NCI-H460 (cell line): Measurements from ENCODE around the gene XYLB. TPM values are rescaled to one million over a fixed set of nuclear protein-coding genes. Genes with fewer than 3 reads are reported as not detected.
"Not testable (repeated sequence)": the region's sequence is repeated elsewhere in the genome, so short reads cannot be mapped to it uniquely, and the experiment has no call there.

ENCODE experiments used
- DNase-seq: peaks from one replicate; pipeline ENCODE4 v3.0.0-alpha.2; 2016; ENCODE audit warnings: low read depth; ENCODE audit errors: extremely low read depth
- total RNA-seq: library from RNA; depleted of rRNA; stranded (reverse); fragments of >200 nt; shearing (Covaris generic); gene quantifications from 2 replicates; pipeline ENCODE4 v1.2.3, GENCODE V29; 2014

XYLB gene
- total RNA-seq, 1 experiment from 2014 or later: 4.4 TPM

DNA sequence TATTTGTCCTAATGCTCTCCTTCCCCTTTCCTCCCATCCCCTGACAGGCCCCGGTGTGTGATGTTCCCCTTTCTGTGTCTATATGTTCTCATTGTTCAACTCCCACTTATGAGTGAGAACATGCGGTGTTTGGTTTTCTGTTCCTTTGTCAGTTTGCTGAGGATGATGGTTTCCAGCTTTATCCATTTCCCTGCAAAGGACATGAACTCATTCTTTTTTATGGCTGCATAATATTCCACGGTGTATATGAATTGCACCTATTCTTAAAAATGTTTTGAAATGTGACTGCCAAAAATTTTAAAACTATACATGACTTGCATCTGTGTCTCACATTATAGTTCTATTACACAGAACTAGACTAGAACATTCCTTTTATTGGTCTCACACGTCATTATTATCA is 25.9 kb upstream of the XYLB start:
- DNase-seq: not testable (repeated sequence)

DNA sequence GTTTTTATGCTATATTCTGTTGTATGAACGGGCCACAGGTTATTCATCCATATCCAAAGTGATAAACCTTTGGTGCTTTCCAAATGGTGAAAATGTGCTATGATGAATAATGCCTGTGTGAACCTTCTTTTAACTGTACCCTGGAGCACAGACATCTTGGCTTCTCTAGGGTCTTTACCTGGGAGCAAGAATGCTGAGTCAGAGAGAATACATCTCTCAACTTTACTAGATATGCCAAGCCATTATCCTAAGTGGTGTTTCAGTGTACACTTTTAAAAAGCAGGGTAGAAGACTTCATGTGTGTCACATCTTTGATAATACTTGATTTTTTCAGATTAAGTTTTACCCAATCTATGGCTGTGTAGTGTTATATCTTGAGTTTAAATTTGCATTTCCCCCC is 23.5 kb upstream of the XYLB start:
- DNase-seq: no peak

DNA sequence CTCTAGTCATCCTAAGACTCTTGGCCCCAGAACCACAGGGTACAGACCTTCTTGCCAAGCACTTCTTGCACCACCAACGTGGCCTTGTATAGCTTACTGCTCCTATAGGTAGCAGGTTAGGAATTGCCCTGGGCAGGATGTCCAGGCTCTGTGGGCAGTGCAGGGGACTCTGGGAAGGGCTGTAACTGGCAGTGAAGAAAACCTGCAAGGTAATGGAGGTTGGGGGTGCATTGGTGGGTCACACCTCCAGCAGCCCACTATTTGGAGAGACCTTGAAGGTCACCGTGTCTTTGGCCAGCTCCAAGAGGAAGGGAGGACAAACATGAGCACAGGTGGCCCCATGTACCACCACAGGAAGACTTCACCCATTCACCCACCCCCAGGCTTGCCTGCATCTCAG is 21.3 kb upstream of the XYLB start:
- DNase-seq: no peak

DNA sequence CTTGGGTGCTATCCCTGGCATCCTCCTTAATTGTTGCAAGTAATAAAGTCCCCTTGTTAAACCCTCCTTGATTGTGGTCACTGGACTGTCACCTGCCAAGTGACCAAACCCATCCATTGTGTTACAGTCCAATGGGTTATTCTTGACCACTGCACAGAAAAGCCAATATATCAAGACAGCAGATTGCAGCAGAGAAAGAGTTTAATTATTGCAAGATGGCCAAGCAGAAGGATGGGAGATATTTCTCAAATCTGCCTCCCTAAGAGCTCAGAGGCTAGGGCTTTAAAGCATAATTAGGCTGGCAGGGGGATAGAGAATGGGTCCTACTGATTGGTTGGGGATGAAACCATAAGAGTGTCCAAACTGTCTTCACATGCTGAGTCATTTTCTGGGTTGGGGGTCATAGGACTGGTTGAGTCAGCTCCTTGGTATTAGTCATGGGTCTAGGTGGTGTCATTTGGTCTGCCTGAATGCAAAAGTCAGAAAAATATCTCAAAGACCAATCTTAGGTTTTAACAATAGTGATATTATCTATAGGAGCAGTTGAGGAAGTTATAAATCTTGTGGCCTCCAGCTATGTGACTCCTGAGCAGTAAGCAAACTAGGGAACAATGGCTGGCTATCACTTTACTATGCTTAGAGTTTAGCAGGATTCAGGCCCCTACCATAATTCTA is 19.1 kb upstream of the XYLB start:
- DNase-seq: no peak

DNA sequence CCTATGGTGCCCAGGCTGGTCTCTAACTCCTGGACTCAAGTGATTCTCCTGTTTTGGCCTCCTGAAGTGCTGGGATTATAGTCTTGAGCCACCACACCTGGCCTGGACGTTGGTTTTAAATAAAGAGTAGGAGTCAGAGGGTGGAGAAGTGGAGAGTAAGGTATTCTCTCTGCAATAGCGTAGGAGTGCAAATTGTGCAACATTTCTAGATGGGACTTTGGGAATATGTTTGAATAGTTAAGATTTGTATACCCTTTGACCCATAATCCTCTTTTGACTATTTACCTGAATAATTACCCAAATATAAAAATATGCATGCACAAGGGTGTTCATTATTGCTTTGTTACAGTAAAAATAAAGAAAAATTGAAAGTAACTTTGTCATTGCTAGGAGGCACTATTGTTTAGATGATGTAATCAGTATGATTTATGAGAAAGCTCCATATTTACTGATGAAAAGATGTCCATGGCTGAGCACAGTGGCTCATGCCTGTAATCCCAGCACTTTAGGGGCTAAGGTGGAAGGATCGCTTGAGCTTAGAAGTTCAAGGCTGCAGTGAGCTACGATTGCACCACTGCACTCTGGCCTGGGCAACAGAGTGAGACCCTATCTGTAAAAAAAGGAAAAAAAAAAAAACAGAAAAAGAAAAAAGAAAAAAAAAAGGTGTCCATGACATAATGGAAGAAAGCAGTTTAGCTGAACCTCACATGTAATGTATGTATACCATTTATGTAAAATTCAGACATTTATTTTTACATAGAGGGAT is 15.1 kb upstream of the XYLB start:
- no peak for DNase-seq

DNA sequence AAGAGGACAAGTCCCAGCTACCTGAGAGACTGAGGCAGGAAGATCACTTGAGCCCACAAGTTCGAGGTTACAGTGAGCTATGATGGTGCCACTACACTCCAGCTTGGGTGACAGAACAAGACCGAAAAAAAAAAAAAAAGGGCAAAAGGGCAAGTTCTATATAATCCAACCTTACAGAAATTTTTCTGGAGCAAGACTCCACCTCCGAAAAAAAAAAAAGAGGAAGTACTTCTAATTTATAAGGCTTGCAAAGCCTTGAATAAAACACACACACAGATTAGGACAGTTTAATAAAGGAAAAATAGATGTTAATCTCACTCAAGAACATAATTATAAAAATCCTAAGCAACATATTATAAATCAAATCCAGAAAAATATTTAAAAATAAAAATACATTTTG is 14.4 kb upstream of the XYLB start:
- DNase-seq: no peak

DNA sequence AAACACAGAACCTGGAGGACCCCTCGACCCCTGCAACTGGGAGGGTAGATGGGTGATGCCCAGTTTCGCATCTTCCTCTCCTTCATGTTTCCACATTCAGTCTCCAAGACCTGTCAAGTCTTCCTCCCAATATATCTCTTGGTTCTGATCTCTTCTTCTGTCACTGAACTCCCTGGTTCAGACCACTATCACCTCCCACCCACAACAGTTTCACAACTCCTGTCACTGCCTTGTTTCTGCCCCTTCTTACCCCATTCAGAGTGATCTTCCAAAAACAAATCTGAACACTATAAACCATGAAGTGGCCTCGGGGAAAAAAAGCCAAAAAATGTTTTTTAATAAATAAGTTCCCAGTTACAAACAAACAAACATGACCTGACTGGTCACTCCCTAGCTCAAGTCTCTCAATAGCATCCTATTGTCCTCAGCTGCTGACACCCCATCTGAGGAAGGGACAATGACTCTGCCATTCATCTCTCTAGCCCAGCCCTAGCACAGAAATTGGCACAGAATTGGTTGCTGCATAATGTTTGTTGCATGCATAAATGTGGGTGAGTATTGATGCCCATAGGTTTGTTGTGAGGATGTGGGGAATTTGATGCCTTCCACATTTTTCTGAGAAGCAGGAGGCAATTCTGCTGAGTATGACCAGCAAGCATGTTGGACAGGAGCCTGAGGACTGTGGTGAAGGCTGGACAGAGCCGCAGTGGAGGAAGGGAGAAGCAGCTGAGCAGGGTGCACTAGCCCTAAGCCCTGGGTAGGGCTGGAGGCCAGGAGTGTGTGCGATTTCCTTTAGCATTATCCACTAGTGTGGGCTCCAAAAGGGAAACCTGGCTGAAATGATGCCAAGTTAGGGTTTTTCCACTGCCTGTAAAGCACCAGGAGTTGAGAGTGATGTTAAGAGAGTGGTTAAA is 12.2 kb upstream of the XYLB start:
- DNase-seq: no peak

DNA sequence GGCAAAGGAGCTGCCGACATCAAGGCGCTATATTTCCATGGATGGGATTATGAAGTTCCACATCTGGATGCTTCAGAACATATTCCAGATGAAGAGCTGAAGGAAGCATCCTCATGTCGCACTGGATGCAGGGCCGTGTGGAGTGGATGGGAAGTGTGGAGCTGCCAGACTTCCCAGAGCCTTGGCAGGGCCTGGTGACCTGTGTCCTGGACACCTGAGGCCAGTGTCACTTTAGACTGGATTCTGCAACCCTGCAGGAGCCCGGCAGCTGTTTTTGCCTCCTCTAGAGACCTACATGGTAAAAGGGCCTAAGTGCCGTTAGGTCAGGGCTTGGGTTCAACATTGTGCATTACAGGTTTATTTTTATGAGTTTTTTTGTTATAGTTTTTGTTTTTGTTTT is 11.3 kb upstream of the XYLB start:
- DNase-seq: no peak

DNA sequence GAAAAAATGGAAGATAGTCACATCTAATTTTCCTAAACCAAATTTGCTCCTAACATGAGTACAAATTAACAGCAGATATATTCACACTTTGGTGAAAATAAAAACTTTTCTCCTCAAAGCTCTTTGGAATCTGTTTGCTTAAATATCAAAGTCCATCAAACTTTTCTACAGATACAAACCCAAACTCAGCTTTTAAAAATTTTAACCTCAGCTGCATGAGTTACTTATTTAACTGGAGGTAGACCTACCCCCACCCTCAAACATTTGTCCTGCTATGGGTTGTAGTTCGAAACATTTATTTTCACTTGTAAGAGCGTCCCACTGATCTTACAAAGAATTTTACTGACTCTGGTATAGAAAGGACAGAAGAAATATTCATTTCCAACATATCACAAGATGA is 8.9 kb upstream of the XYLB start:
- no peak for DNase-seq

DNA sequence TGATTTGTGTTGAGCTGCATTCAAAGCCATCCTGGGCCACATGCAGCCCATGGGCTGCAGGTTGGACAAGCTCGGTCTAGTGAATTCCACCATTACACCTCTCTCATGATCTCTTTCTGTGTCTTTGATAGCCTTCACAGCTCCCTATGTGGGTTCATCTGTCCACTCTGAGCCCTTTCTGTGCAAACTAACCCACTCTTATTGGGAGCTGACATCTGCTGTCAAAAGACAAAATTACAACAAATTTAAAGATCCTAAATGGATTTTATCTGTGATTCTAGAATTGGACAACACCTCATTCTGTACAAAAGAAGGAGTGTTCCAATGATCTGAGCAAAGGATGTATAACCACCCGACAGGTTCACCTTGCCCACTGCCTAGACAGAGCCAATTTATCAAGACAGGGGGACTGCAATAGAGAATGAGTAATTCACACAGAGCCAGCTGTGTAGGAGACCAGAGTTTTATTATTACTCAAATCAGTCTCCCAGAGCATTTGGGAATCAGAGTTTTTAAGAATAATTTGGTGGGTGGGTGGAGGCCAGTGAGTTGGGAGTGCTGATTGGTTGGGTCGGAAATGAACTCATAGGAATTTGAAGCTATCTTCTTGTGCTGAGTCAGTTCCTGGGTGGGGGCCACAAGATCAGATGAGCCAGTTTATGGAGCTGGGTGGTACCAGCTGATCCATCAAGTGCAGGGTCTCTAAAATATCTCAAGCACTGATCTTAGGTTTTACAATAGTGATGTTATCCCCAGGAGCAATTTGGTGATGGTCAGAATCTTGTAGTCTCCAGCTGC is 2.6 kb upstream of the XYLB start:
- no peak for DNase-seq

DNA sequence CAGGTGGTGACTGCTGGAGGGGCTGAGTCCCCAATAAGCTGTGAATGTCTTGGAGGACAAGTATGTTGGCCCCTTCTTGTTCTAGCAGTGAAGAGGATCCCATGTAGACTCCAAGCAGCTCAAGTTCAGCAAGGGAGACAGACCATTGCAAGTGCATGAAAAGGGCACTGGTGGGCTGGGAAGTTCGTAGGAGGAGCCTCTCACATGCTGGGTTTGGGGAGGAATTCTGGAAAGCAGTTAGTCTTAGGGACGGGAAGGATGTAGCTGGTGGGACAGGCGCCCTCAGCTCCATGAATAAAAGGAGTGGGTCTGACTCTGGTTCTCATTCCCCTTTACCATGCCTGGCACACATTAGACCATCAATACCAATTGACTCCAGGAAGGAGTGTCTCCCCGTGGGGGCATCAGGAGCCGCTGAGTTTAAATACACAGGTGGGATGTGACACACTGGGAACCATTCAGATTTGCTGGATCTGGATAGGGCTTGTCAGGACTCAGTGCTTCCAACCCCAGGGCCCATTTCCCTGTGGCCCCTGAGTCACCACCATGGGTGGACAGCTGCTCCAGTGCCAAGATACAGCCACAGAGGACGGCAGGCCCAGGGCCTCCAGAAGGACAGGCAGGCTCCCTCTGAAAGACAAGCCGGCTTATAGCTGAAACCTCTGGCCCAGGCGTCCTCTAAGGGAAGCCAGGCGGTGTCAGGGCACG is 552 bp upstream of the XYLB start:
- DNase-seq: no peak

DNA sequence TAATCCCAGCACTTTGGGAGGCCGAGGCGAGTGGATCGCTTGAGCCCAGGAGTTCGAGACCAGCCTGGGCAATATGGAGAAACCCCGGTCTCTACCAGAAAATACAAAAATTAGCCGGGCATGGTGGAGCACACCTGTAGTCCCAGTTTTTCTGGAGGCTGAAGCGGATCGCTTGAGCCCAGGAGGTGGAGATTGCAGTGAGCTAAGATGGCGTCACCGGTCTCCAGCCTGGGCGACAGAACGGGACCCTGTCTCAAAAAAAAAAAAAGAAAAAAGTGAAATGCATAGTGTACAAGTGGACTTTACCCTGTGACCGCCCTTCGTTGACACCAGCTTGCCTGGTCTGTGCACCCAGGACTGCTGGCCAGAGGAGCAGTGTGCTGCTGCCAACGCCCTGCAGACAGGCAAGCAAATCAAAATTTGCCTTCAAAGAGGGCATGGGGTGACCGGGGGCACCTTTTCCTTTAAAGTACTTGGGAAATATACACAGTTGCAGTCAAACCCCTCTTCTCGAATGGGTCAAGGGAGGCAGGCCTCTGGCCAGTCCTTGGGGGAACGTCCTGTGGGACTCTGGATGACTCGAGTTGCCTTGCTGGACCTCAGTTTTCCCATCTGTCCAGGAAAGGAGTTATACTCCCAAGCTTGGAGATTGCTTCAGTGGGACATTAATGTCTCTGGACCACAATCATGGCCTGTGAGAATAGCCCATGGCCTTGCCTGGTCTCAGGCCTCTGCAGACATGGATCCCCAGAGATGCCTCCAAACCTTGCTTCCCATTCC is 1.0 kb downstream of the XYLB start:
- DNase-seq: no peak

DNA sequence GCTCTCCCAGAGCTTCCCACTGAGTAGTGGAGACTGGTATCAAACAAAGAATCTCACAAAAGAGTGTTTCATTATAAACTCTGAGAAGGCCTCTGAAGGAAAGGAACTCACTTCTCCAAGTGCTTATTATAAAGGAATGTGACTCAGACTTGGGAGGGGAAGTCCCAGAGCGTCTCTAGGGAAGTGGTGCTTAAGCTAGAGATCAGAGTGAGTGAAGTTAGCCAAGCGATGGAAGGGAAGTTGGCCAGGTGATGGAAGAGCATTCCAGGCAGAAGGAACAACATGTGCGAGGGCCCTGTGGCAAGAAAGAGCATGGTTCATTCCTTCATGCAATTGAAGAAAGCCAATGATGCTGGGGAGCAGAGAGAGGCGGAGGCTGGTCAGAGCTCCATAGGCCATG is 2.3 kb downstream of the XYLB start:
- no peak for DNase-seq

DNA sequence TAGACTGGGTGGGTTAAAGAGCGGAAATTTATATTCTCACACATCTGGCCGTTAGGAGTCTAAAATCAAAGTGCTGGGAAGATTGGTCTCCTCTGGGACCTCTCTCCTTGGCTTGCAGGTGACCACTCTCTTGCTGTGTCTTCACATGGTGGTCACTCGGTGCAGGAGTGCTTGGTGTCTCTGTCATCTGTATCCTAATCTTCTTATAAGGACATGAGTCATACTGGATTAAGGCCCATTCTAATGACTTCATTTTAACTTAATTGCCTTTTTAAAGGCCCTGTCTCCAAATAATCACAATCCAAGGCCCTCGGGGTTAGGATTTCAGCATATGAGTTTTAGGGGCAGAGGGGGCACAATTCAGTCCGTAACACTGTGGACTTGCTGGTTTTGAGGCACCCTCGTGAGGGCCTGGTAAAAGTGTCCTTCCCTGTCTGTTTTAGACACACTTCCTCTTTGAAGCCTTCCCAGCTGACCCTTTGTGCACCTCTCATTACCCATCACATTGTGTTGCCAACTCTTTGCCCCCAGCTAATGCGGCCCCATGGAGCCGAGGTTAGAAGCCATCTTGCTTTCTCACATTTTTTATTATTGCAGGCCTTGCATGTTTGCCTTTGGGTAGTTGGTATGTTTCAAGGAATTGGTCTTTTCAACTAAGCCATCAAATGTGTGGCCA is 3.2 kb downstream of the XYLB start:
- DNase-seq: no peak

DNA sequence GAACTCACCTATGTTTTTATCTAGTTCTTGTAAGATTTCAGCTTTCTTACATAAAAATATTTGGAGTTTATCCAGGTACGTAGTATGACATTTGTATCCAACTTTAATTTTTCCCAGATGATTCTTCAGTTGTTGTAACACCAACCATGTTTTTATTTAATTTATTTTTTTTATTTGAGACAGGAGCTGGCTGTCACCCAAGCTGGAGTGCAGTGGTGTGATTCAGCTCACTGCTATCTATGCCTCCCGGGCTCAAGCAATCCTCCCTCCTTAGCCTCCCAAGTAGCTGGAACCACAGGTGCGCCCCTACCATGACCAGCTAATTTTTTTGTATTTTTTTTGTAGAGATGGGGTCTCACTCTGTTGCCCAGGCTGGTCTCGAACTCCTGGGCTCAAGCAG is 6.6 kb downstream of the XYLB start:
- no peak for DNase-seq

DNA sequence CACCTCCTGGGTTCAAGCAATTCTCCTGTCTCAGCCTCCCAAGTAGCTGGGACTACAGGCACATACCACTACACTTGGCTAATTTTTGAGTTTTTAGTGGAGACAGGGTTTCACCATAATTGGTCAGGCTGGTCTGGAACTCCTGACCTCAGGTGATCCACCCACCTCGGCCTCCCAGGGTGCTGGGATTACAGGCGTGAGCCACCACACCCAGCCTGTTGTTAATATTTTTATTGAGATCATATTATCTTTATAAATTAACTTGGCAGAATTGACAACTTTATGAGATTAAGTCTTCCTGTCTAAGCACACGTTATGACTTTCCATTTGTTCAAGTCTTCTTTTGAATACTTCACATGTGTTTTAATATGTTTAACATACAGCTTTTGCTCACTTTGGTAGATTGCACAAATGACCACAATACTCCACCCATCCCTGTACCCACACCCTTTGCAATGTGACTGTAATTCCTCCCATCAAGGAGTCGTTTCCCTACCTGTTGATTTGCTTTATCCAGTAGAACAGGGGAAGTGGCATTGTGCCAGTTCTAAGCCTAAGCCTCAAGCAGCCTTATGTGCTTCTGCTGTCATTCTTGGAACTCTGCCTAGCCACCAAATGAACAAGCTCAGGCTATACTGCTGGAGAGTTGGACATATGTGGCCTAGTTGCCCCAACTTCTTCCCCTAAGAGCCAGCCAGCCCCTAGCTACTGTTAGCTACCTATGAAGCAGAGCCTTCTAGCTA is 8.2 kb downstream of the XYLB start:
- DNase-seq: no peak

DNA sequence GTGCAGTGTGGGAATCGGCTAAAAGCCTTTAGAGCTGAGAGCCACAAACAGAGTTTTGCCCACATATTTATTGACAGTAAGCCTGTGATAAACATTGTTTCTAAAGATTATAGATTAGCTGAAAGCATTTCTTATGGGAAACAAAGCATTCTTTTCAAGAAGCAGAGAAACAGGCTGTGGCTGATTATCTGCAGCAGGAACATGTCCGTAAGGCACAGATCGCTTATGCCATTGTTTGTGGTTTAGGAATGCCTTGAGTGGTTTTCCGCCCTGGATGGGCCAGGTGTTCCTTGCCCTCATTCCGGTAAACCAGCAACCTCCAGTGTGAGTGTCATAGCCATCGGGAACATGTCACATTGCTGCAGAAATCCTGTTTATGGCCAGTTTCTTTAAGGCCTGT is 12.5 kb downstream of the XYLB start:
- DNase-seq: no peak

DNA sequence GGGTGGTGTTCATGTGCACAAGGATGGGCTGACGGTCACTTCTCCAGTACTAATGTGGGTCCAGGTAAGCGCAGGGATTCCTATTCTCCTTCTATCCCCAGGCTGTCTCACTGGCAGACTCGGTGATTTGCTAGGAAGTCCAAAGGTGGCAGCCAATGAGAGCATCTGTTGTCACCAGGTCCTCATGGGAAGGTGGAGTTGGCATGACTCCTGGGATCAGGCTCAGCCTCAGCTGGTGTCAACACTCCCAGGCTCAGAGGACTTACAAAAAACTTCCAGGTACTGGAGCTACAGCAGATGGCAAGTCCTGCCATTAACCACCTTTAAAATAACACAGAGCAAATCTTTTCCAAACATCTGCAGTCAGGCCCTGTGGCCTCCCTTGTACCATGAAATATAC is 13.8 kb downstream of the XYLB start:
- no peak for DNase-seq
